GM21360 (cell line): ENCODE results near the gene WNT9A.

Source experiments
- ATAC-seq: cut with Tn5 transposase; IDR thresholded peaks from one replicate; pipeline ENCODE4 v1.9.1; 2021; ENCODE audit warnings: mild to moderate bottlenecking, moderate library complexity; ENCODE audit not compliant: unreplicated experiment

Gene WNT9A

GRCh38 chr1:227942716-227943261 is 4.9 kb downstream of the WNT9A start:
- no peak for ATAC-seq

- no peak for ATAC-seq
These were observed 5.6 kb downstream of the WNT9A start for GRCh38 chr1:227942021-227942715.

GRCh38 chr1:227941509-227942020 is 6.2 kb downstream of the WNT9A start:
- no peak for ATAC-seq

DNA sequence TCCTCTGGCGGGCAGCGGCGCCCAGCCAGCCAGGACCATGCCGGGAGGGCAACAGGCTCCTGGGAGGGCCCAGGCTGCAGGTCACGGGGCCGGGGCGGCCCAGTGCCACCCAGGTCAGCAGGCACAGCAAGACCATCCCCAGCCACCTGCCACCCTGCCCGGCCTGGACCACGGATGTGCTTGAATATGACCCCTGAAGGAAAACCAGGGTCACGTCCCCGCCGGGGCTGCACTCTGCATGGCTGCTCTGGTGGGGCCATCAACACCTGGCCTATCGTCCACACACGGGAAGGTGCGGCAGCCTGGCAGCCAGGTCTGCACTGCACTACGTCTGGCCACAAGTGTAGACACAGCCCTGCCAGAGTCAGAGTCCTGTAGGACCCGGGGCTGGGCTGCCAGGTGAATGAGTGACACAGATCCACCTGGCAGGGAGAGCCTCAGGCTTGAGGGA is 6.9 kb downstream of the WNT9A start:
- no peak for ATAC-seq

DNA sequence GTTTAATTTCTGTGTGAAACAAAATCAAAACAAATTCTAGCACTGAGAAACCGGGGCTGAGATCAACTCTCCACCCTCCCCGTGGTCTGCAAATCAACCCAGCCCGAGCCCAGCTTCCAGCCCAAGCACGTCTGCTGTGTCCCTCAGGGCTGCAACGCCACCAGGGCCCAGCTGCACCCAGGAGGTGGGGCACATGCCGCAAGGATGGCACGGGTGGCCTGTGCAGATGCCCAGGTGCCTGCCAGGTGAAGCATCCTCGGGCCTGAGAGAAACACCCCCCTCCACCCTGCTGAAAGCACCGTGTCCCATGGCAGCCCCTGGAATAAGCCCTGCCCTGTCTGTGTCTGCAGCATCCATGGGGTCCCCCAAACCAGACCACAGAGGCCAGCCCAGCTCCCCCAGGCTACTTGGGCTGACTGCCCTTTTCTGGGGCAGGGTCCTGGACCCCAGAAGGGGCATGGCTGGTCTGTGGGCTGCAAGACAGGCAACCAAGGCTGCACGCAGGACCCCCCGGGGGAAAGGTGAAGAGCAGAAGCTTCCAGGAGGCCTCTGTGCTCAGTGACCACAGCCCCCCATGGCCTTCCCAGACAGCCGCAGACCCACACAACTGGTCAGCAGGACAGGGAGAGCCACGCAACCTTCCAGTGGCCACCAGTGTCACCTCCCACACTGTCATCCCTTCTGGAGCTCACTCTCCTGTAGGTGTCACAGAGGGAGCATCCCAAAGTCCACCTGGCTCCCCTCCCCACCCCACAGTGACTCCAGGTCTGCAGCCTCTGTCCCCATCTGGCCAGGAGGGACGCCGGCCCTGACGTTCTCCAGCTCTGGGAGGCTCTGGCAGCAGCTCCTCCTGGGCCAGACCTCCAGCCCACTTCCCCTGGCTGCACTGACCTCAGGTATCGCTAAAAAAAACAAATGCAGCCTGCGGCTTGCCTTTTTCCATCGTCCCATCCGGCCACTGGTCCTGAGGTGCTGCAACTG is 7.7 kb downstream of the WNT9A start:
- ATAC-seq: no peak

DNA sequence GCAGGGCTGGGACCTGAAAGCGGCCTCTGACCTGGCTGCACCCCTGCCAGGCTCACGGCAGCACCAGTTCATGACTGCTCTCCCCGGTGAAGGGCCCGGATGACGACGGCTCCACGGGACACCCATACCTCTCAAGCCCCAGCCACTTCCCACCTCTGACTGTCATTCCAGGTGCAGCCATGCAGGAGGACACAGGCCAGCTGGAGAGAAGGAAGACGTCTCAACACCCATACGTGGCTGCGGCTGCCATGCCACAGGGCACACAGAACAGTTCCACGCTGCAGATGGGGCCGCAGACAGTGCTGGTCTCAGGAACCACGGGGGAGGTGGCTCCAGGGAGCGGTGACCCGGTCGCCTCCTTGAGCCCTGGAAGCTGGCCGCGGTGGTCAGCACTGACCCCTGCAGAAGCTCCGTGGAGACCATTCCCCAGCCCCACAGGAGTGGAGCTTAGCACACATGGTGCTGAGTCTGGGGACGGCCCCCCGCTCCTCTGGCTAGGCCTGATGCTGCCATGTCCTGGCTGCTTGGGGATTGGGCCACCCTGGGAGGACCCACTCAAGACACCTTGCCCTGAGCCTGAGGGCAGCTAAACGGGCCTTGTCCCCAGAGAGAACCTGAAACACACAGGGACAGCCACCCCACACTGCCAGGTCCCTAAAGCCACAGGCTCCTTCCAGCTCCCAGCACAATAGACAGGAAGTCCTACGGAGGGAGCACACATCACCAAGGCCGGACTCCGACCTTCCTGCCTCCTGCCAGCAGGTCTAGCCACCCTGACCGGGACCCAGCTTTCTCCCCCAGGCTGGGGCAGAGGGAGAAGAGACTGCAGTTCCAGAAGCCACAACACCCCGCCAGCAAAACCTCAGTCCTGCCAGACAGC is 8.6 kb downstream of the WNT9A start:
- ATAC-seq: no peak

- ATAC-seq: no peak
These were observed 9.5 kb downstream of the WNT9A start for GRCh38 chr1:227938276-227938675.

- ATAC-seq: no peak
These were observed 9.9 kb downstream of the WNT9A start for GRCh38 chr1:227937838-227938145.

DNA sequence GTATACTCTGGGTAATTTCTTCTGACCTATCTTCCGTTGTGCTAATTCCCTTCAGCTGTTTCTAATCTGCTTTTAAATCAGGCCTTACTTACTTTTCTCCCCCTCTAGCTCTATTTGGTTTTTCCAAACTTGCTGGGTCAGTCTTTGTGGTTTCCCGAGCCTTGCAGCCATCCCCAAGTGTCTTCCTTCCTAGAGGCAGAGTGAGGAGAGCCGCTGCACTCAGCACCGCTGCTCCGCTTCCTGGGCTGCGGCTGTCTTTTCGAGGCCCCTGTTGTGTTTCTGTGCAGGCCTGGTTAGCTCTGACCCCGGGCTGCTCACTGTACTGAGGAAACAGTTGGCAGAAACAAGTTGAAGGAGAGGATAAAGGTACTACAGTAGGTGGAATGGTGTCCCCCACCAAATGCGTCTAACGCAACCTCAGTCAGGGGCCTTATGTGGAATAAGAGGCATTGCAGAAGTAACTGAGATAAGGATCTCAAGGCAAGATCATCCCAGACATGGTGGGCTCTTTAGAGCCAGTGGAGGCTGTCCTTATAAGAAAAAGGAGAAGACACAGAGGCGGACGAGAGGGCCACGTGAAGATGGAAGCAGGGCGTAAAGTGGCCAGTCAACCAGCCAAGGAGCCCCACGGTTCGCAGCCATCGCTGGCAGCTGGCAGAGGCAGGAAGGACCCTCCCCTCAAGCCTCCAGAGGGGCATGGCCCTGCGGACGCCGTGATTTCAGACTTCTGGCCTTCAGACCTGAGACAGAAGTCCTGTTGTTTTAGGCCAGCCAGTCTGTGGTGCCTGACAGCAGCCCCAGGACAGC is 10.5 kb downstream of the WNT9A start:
- no peak for ATAC-seq

- ATAC-seq: no peak
These were observed 11.9 kb downstream of the WNT9A start for GRCh38 chr1:227935826-227936225.

- ATAC-seq: no peak
These were observed 13.0 kb downstream of the WNT9A start for GRCh38 chr1:227934476-227935313.

DNA sequence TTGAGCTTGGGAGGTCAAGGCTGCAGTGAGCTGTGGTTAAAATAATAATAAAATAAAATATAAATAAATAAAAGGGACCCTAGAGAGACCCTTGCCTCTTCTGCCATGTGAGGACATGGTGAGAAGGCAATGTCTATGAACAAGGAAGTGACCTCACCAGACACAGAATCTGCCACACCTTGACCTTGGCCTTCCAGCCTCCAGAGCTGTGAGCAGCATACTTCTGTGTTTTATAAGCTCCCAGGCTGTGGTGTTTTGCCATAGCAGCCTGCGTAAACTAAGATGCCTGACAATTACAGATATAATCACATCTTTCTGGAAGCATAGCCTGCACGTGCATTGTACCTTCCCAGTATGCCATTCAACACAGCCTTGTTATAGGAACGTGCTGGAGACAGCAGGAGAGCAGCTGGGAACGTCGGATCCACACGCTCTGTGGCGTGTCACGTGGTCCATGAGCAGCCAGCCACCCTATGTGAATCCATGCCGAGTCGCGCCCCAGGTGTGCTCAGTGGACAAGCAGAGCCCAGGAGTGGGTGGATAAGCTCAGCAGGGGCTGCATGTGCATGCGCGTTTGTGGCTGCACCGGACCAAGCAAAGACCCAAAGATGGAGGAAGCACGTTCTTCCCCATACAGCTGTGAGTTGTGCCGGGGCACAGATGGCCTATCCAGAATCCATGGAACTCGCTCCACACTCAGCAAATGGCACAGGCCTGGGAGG is 17.8 kb downstream of the WNT9A start:
- no peak for ATAC-seq

DNA sequence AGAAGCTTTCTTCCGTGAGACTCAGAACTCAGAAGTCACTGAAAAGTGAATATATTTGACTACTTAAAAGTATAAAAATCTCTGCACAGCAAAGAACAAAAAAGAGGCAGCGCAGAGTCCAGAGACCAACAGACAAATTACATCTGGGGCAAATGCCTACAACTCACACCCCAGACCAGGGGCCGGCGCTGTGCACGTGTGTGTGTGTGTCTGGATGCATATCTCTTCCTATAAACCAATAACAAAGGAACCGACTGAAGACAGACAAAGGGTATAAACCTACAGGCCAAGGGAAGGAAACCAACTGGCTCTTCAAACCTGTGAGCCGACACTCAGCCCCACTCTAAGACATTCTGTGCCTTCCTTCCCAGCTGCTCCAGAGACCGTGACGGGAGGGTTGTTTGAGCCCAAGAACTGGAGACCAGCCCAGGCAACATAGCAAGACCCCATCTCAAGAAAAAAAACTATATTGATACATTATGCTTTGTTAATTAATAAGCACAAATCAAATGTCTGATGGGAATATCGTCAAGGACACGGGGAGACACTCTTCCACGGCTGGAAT is 18.8 kb downstream of the WNT9A start:
- no peak for ATAC-seq

DNA sequence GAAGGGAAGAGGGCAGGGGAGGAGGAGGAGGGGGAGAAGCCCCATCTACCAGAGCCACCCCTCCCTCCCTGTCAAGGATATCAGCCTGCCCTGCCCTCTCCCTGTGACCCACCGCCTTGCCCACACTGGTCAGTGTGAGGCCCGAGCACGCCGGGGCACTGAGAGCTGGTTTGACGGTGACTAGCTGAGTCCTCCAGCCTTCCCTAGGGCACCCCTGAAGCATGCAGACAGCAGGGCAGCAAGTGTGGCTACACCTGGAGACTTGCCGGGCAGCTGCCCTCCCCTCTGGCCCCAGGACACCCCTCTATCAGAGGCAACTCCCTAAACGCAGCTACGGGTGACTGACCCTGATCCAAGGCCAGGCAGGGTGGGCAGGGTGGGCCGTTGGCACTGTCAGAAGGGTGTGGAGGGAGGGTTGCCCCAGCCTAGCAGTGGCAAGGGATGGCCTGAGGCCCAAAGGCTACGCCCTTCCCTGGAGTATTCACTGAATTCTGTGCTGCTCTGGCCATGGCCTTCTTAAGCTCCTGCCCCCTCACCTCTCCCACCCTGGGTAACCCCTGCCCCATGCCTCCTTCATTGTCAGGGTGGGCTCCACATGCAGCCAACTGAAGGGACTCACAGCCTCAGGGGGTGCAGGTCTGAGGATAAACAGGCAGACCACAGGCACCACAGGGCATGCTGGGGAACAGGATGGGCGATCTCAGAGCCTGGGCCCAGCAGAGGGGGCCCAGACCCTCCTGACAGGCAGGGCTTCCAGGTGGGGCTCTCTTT is 19.6 kb downstream of the WNT9A start:
- no peak for ATAC-seq

- ATAC-seq: no peak
These were observed 20.5 kb downstream of the WNT9A start for GRCh38 chr1:227926896-227927885.

GRCh38 chr1:227926216-227926791 is 21.4 kb downstream of the WNT9A start:
- no peak for ATAC-seq
